ENCODE results near the gene MRPL14.

The MRPL14 gene

GRCh38 chr6:44171899-44172546, 44.8 kb upstream of the MRPL14 start:
- Histone ChIP-seq H3K18ac (ENCODE audit: low read depth in 1 of 2, low read length in 2 of 2) (no peak overlapping the region), H3K79me1 (replicated peaks; ENCODE audit: low read length, poor library complexity, severe bottlenecking) (no peaks in the 10 kb centered on the region), H3K27me3 (ENCODE audit: control insufficient read depth in 1 of 2, insufficient read depth in 1 of 2, low read length in 2 of 2) (peaks cover 18 to 23% of the 10 kb centered on the region in 2 experiments), H3K4me1 (ENCODE audit: control insufficient read depth, insufficient read depth, low read depth, low read length) (peaks cover 9% of the 10 kb centered on the region), H3K9me3 (ENCODE audit: control insufficient read depth, low read length) (no peaks in the 10 kb centered on the region), H3K4me3 (ENCODE audit: insufficient read depth in 1 of 2, low read depth in 1 of 2, low read length in 2 of 2) (no peak overlapping the region), H3K27ac (ENCODE audit: low read length, poor library complexity, severe bottlenecking) (no peak overlapping the region), H4K8ac (ENCODE audit: low read length) (no peak overlapping the region), H2BK15ac (ENCODE audit: low read depth, poor library complexity, severe bottlenecking) (no peak overlapping the region), H3K14ac (ENCODE audit: low read length in 2 of 2) (no peak overlapping the region), H3K9ac (ENCODE audit: low read length) (no peak overlapping the region), H2BK5ac (ENCODE audit: low read depth, low read length, poor library complexity, severe bottlenecking) (no peak overlapping the region), H3K4me2 (ENCODE audit: low read length, poor library complexity, severe bottlenecking) (no peak overlapping the region), H3K36me3 (ENCODE audit: control insufficient read depth in 1 of 2, insufficient read depth in 2 of 2, low read depth in 1 of 2, low read length in 2 of 2) (no peaks in the 10 kb centered on the region), H2AFZ (ENCODE audit: low read depth, low read length) (no peak overlapping the region), H2AK5ac (ENCODE audit: low read length, severe bottlenecking) (no peak overlapping the region), H2BK12ac (ENCODE audit: low read length in 2 of 2) (no peak overlapping the region), H3K4ac (ENCODE audit: low read depth in 1 of 2, low read length in 2 of 2) (no peak overlapping the region), H3K23ac (ENCODE audit: low read length in 2 of 2) (no peak overlapping the region), H4K91ac (ENCODE audit: low read length) (no peak overlapping the region), H2BK120ac (ENCODE audit: low read depth, low read length) (no peak overlapping the region)
- 85% methylated on average over 8 of the region's 12 CpGs for WGBS
- no peak for DNase-seq

DNA sequence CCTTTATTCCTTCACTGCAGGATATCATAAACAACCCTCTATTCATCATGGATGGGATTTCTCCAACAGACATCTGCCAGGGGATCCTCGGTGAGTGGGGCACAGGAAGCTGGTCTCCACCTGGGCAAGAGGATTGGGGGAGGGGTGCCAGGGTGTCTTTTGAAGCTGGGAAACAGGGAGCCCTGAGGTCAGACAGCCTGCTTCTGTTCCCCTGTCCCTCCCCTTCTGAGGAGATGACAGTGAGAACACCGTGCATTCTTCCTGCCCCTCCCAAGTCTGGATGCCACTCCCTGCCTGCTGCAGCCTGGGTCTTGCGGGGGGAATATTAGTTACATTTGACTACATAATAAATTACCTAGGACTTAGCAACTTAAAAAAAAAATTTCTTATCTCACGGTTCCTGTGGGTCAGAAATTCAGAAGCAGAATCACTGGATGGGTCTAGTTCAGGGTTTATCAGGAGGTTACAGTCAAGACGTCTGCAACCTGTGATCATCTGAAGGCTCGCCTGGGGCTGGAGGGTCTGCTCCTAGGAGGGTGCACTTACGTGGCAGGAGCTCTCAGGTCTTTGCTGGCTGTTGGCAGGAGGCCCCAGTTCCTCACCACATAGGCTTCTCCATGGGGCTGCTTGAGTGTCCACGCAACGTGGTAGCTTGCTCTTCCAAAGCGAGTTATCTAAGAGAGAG, 42.8 kb upstream of the MRPL14 start:
- Histone ChIP-seq H3K79me1 (replicated peaks; ENCODE audit: low read length, poor library complexity, severe bottlenecking) (no peaks in the 10 kb centered on the region), H3K9ac (ENCODE audit: low read length) (no peak overlapping the region), H2BK12ac (ENCODE audit: low read length in 2 of 2) (no peak overlapping the region), H3K14ac (ENCODE audit: low read length in 2 of 2) (no peak overlapping the region), H3K4me2 (ENCODE audit: low read length, poor library complexity, severe bottlenecking) (no peak overlapping the region), H2BK120ac (ENCODE audit: low read depth, low read length) (no peak overlapping the region), H3K4me1 (ENCODE audit: control insufficient read depth, insufficient read depth, low read depth, low read length) (peaks cover 8% of the 10 kb centered on the region), H3K9me3 (ENCODE audit: control insufficient read depth, low read length) (no peaks in the 10 kb centered on the region), H2BK15ac (ENCODE audit: low read depth, poor library complexity, severe bottlenecking) (no peak overlapping the region), H3K27ac (ENCODE audit: low read length, poor library complexity, severe bottlenecking) (no peak overlapping the region), H3K36me3 (ENCODE audit: control insufficient read depth in 1 of 2, insufficient read depth in 2 of 2, low read depth in 1 of 2, low read length in 2 of 2) (no peaks in the 10 kb centered on the region), H3K18ac (ENCODE audit: low read depth in 1 of 2, low read length in 2 of 2) (no peak overlapping the region), H4K8ac (ENCODE audit: low read length) (no peak overlapping the region), H3K23ac (ENCODE audit: low read length in 2 of 2) (no peak overlapping the region), H3K27me3 (ENCODE audit: control insufficient read depth in 1 of 2, insufficient read depth in 1 of 2, low read length in 2 of 2) (peaks cover 35 to 43% of the 10 kb centered on the region in 2 experiments), H3K4ac (ENCODE audit: low read depth in 1 of 2, low read length in 2 of 2) (no peak overlapping the region), H2BK5ac (ENCODE audit: low read depth, low read length, poor library complexity, severe bottlenecking) (no peak overlapping the region), H4K91ac (ENCODE audit: low read length) (no peak overlapping the region), H3K4me3 (ENCODE audit: insufficient read depth in 1 of 2, low read depth in 1 of 2, low read length in 2 of 2) (no peak overlapping the region), H2AK5ac (ENCODE audit: low read length, severe bottlenecking) (no peak overlapping the region), H2AFZ (ENCODE audit: low read depth, low read length) (no peak overlapping the region)
- 78% methylated on average over 8 of the region's 10 CpGs for WGBS
- no peak for DNase-seq

GRCh38 chr6:44169154-44169553, 41.9 kb upstream of the MRPL14 start:
- no peak overlapping the region for H3K4me2 ChIP-seq (ENCODE audit: low read length, poor library complexity, severe bottlenecking)
- no peak overlapping the region for H2AFZ ChIP-seq (ENCODE audit: low read depth, low read length)
- no peak overlapping the region for H3K14ac ChIP-seq (ENCODE audit: low read length in 2 of 2)
- H3K4me3 ChIP-seq (ENCODE audit: insufficient read depth in 1 of 2, low read depth in 1 of 2, low read length in 2 of 2): no peak overlapping the region
- peaks cover 39 to 48% of the 10 kb centered on the region in 2 experiments for H3K27me3 ChIP-seq (ENCODE audit: control insufficient read depth in 1 of 2, insufficient read depth in 1 of 2, low read length in 2 of 2)
- H3K23ac ChIP-seq (ENCODE audit: low read length in 2 of 2): no peak overlapping the region
- no peak overlapping the region for H2AK5ac ChIP-seq (ENCODE audit: low read length, severe bottlenecking)
- DNase-seq: no peak
- H3K79me1 ChIP-seq (replicated peaks; ENCODE audit: low read length, poor library complexity, severe bottlenecking): no peaks in the 10 kb centered on the region
- H2BK15ac ChIP-seq (ENCODE audit: low read depth, poor library complexity, severe bottlenecking): no peak overlapping the region
- no peak overlapping the region for H3K18ac ChIP-seq (ENCODE audit: low read depth in 1 of 2, low read length in 2 of 2)
- H3K4me1 ChIP-seq (ENCODE audit: control insufficient read depth, insufficient read depth, low read depth, low read length): peaks cover 8% of the 10 kb centered on the region
- no peak overlapping the region for H2BK5ac ChIP-seq (ENCODE audit: low read depth, low read length, poor library complexity, severe bottlenecking)
- H2BK12ac ChIP-seq (ENCODE audit: low read length in 2 of 2): no peak overlapping the region
- H3K9me3 ChIP-seq (ENCODE audit: control insufficient read depth, low read length): no peaks in the 10 kb centered on the region
- no peak overlapping the region for H3K4ac ChIP-seq (ENCODE audit: low read depth in 1 of 2, low read length in 2 of 2)
- 85% methylated on average over 9 of the region's 9 CpGs for WGBS
- H3K27ac ChIP-seq (ENCODE audit: low read length, poor library complexity, severe bottlenecking): no peak overlapping the region
- H4K91ac ChIP-seq (ENCODE audit: low read length): no peak overlapping the region
- H2BK120ac ChIP-seq (ENCODE audit: low read depth, low read length): no peak overlapping the region
- no peak overlapping the region for H4K8ac ChIP-seq (ENCODE audit: low read length)
- no peaks in the 10 kb centered on the region for H3K36me3 ChIP-seq (ENCODE audit: control insufficient read depth in 1 of 2, insufficient read depth in 2 of 2, low read depth in 1 of 2, low read length in 2 of 2)
- no peak overlapping the region for H3K9ac ChIP-seq (ENCODE audit: low read length)

DNA sequence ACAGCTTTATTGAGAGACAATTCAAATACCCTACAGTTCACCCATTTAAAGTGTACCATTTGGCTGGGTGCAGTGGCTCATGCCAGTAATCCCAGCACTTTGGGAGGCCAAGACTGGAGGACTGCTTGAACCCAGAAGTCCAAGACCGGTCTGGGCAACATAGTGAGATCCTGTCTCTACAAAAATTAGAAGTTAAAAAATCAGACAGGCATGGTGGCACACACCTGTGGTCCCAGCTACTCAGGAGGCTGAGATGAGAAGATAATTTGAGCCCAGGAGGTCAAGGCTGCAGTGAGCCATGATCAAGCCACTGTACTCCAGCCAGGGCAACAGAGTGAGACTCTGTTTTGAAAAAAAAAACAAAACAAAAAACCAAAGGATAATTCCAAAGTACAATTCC, 40.3 kb upstream of the MRPL14 start:
- Histone ChIP-seq H3K9ac (ENCODE audit: low read length) (no peak overlapping the region), H3K4me1 (ENCODE audit: control insufficient read depth, insufficient read depth, low read depth, low read length) (peaks cover 2% of the 10 kb centered on the region)
- WGBS: 100% methylated on average over 1 of the region's 1 CpG

More for the DNA sequence above, 40.3 kb upstream of the MRPL14 start:
- H2AFZ ChIP-seq (ENCODE audit: low read depth, low read length): no peak overlapping the region
- H2AK5ac ChIP-seq (ENCODE audit: low read length, severe bottlenecking): no peak overlapping the region
- H3K23ac ChIP-seq (ENCODE audit: low read length in 2 of 2): no peak overlapping the region
- H3K27ac ChIP-seq (ENCODE audit: low read length, poor library complexity, severe bottlenecking): no peak overlapping the region
- no peak overlapping the region for H2BK5ac ChIP-seq (ENCODE audit: low read depth, low read length, poor library complexity, severe bottlenecking)
- H3K4me3 ChIP-seq (ENCODE audit: insufficient read depth in 1 of 2, low read depth in 1 of 2, low read length in 2 of 2): no peak overlapping the region
- no peak for DNase-seq
- H3K36me3 ChIP-seq (ENCODE audit: control insufficient read depth in 1 of 2, insufficient read depth in 2 of 2, low read depth in 1 of 2, low read length in 2 of 2): no peaks in the 10 kb centered on the region
- no peak overlapping the region for H2BK15ac ChIP-seq (ENCODE audit: low read depth, poor library complexity, severe bottlenecking)
- no peaks in the 10 kb centered on the region for H3K79me1 ChIP-seq (replicated peaks; ENCODE audit: low read length, poor library complexity, severe bottlenecking)
- no peak overlapping the region for H3K18ac ChIP-seq (ENCODE audit: low read depth in 1 of 2, low read length in 2 of 2)
- no peak overlapping the region for H3K4me2 ChIP-seq (ENCODE audit: low read length, poor library complexity, severe bottlenecking)
- no peak overlapping the region for H4K8ac ChIP-seq (ENCODE audit: low read length)
- H3K14ac ChIP-seq (ENCODE audit: low read length in 2 of 2): no peak overlapping the region
- no peak overlapping the region for H2BK12ac ChIP-seq (ENCODE audit: low read length in 2 of 2)
- peaks cover 51 to 56% of the 10 kb centered on the region in 2 experiments for H3K27me3 ChIP-seq (ENCODE audit: control insufficient read depth in 1 of 2, insufficient read depth in 1 of 2, low read length in 2 of 2)
- H3K4ac ChIP-seq (ENCODE audit: low read depth in 1 of 2, low read length in 2 of 2): no peak overlapping the region
- H4K91ac ChIP-seq (ENCODE audit: low read length): no peak overlapping the region
- no peaks in the 10 kb centered on the region for H3K9me3 ChIP-seq (ENCODE audit: control insufficient read depth, low read length)
- H2BK120ac ChIP-seq (ENCODE audit: low read depth, low read length): no peak overlapping the region
